ENCODE data around the gene STAMBP. TPM values are rescaled to one million over a fixed set of nuclear protein-coding genes. Genes with fewer than 3 reads are reported as not detected.

The STAMBP gene
- total and polyA plus RNA-seq, 4 donors = 10.2 to 27.1 (median 15.9) TPM

DNA sequence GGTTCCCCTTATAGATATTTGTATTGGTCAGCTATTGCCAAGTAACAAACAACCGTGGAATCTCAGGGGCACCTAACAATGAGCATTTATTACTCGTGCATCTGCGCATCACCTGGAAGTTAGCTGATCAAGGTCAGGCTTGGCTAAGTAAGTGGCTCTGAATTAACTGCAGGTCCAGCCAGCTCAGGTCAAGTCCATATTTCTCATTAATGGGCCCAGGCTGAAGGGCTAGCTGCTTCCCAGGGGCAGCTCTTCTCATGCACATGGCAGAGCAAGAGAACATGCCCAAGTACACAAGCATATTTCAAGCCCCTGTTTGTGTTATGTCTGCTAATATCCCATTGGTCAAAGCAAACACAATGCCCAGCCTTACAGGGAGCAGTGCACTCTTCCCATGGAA, 90.1 kb downstream of the STAMBP start:
- H3K4me3 ChIP-seq (ENCODE audit: low read depth in 1 of 3, low read length in 3 of 3) = no peak overlapping the region
- no peak for DNase-seq (ENCODE audit: low spot score)
- 86% methylated on average over 3 of the region's 3 CpGs for WGBS
- peaks cover 0 to 3% (median 1%) of the 10 kb centered on the region in 4 donors for H3K27me3 ChIP-seq (ENCODE audit: control insufficient read depth in 4 of 4, insufficient read depth in 4 of 4, low read length in 3 of 4)
- H3K9ac ChIP-seq (ENCODE audit: low read depth in 1 of 2, low read length in 2 of 2) = no peak overlapping the region
- TF ChIP-seq RXRA (IDR thresholded peaks at IDR 0.05) (no peak), HNF4G (IDR thresholded peaks at IDR 0.05) (no peak), ZBTB33 (IDR thresholded peaks at IDR 0.05) (no peak), EGR1 (IDR thresholded peaks at IDR 0.05; ENCODE audit: low read depth in 2 of 2) (no peak), RAD21 (IDR thresholded peaks at IDR 0.05) (no peak), CTCF (IDR thresholded peaks at IDR 0.05; ENCODE audit: low read depth, low read length, missing input control) (no peak)
- no peaks in the 10 kb centered on the region for H3K9me3 ChIP-seq (ENCODE audit: control insufficient read depth in 4 of 4, low read length in 3 of 4)
- no peaks in the 10 kb centered on the region for H3K4me1 ChIP-seq (ENCODE audit: control insufficient read depth in 4 of 4, insufficient read depth in 4 of 4, low read length in 3 of 4)
- no peaks in the 10 kb centered on the region for H3K36me3 ChIP-seq (ENCODE audit: control insufficient read depth in 4 of 4, insufficient read depth in 3 of 4, low read depth in 1 of 4, low read length in 3 of 4)
- H3K27ac ChIP-seq (ENCODE audit: low read depth in 1 of 2, low read length in 2 of 2) = no peak overlapping the region

DNA sequence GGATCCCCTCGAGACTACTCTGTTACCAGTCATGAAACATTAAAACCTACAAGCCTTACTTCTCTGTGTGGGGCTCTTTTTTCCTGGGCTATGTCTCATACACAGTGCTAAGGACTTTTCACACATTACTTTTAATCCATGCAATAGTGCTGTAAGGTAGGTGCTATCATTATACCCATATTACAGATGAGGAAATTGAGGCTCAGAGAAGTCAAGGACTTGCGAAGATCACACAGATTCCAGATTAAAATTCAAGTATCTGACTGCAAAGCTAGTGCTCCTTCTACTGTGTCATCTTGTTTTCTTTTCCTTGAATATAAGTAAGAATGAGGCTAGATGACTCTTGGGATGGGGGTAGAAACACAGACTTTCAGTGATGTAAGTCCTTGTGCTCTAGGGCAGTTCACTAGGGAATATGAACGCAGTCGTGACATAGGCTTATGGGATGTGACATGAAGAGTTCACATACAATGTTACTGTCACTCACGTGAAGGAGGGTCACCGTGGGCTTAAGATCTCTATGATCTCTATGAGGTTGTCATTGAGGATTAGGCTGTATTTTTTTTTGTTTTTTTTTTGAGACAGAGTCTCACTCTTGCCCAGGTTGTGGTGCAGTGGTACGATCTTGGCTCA, 91.0 kb downstream of the STAMBP start:
- WGBS = 87% methylated on average over 7 of the region's 7 CpGs
- Histone ChIP-seq H3K27me3 (ENCODE audit: control insufficient read depth in 4 of 4, insufficient read depth in 4 of 4, low read length in 3 of 4) (peaks cover 0 to 3% (median 1%) of the 10 kb centered on the region in 4 donors), H3K9ac (ENCODE audit: low read depth in 1 of 2, low read length in 2 of 2) (no peak overlapping the region), H3K36me3 (ENCODE audit: control insufficient read depth in 4 of 4, insufficient read depth in 3 of 4, low read depth in 1 of 4, low read length in 3 of 4) (no peaks in the 10 kb centered on the region), H3K4me3 (ENCODE audit: low read depth in 1 of 3, low read length in 3 of 3) (no peak overlapping the region), H3K27ac (ENCODE audit: low read depth in 1 of 2, low read length in 2 of 2) (no peak overlapping the region), H3K4me1 (ENCODE audit: control insufficient read depth in 4 of 4, insufficient read depth in 4 of 4, low read length in 3 of 4) (no peaks in the 10 kb centered on the region), H3K9me3 (ENCODE audit: control insufficient read depth in 4 of 4, low read length in 3 of 4) (no peaks in the 10 kb centered on the region)
- TF ChIP-seq MAX (IDR thresholded peaks at IDR 0.05) (no peak), SP1 (IDR thresholded peaks at IDR 0.05) (no peak), NR2F2 (IDR thresholded peaks at IDR 0.05) (no peak), REST (IDR thresholded peaks at IDR 0.05) (no peak), YY1 (IDR thresholded peaks at IDR 0.05) (no peak), JUND (IDR thresholded peaks at IDR 0.05) (no peak), HNF4A (conservative IDR thresholded peaks at IDR 0.05) (no peak), FOXA1 (IDR thresholded peaks at IDR 0.05) (no peak), CTCF (IDR thresholded peaks at IDR 0.05; ENCODE audit: low read depth, low read length, missing input control) (no peak)
- no peak for DNase-seq (ENCODE audit: low spot score)
